ENCODE measurements around the gene ATP5ME.
"Not testable (repeated sequence)": the region's sequence is repeated elsewhere in the genome, so short reads cannot be mapped to it uniquely, and the experiment has no call there.

The ATP5ME gene

GRCh38 chr4:674172-675035, at the start of gene ATP5ME, which contains the start of gene MYL5:
TSS of gene ATP5ME (minus strand) at chr4:674276. CDS start at chr4:674247, 29 bp downstream.
TSS of gene MYL5 (plus strand) at chr4:674542. CDS start at chr4:678027, 3,485 bp downstream.
- in situ Hi-C loops (cut with HindIII; ENCODE audit: low sequenced_read_pairs), result loop anchor here (10.0 kb wide), 1 partner anchor 60 kb away; no protein-coding TSS in a partner anchor

GRCh38 chr4:722851-723360, 48.8 kb upstream of the ATP5ME start:
- in situ Hi-C loops (cut with HindIII; ENCODE audit: low sequenced_read_pairs), result no loop called here

- in situ Hi-C loops (cut with HindIII; ENCODE audit: low sequenced_read_pairs), result no loop called here
Measured at GRCh38 chr4:722169-722725, 48.2 kb upstream of the ATP5ME start.

GRCh38 chr4:721261-722168, 47.4 kb upstream of the ATP5ME start:
- in situ Hi-C loops (cut with HindIII; ENCODE audit: low sequenced_read_pairs), result no loop called here

- in situ Hi-C loops (cut with HindIII; ENCODE audit: low sequenced_read_pairs), result no loop called here
Measured at GRCh38 chr4:720111-720860, 46.2 kb upstream of the ATP5ME start.

- in situ Hi-C loops (cut with HindIII; ENCODE audit: low sequenced_read_pairs), result no loop called here
Measured at GRCh38 chr4:718460-718859, 44.4 kb upstream of the ATP5ME start.

GRCh38 chr4:717601-718320, 43.7 kb upstream of the ATP5ME start:
- in situ Hi-C loops (cut with HindIII; ENCODE audit: low sequenced_read_pairs), result no loop called here

- in situ Hi-C loops (cut with HindIII; ENCODE audit: low sequenced_read_pairs), result no loop called here
Measured at GRCh38 chr4:714087-714486, 40.0 kb upstream of the ATP5ME start.

- in situ Hi-C loops (cut with HindIII; ENCODE audit: low sequenced_read_pairs), result no loop called here
Measured at GRCh38 chr4:712916-713632, 39.0 kb upstream of the ATP5ME start.

GRCh38 chr4:712093-712492, 38.0 kb upstream of the ATP5ME start:
- in situ Hi-C loops (cut with HindIII; ENCODE audit: low sequenced_read_pairs), result no loop called here

- in situ Hi-C loops (cut with HindIII; ENCODE audit: low sequenced_read_pairs), result no loop called here
Measured at GRCh38 chr4:710916-711315, 36.8 kb upstream of the ATP5ME start.

GRCh38 chr4:710116-710515, 36.0 kb upstream of the ATP5ME start:
- in situ Hi-C loops (cut with HindIII; ENCODE audit: low sequenced_read_pairs), result no loop called here

- in situ Hi-C loops (cut with HindIII; ENCODE audit: low sequenced_read_pairs), result no loop called here
Measured at GRCh38 chr4:709348-709747, 35.3 kb upstream of the ATP5ME start.

GRCh38 chr4:708631-708933, 34.5 kb upstream of the ATP5ME start:
- in situ Hi-C loops (cut with HindIII; ENCODE audit: low sequenced_read_pairs), result no loop called here

- in situ Hi-C loops (cut with HindIII; ENCODE audit: low sequenced_read_pairs), result no loop called here
Measured at GRCh38 chr4:707929-708630, 34.0 kb upstream of the ATP5ME start.

- in situ Hi-C loops (cut with HindIII; ENCODE audit: low sequenced_read_pairs), result no loop called here
Measured at GRCh38 chr4:706834-707598, 32.9 kb upstream of the ATP5ME start.

GRCh38 chr4:706083-706633, 32.1 kb upstream of the ATP5ME start:
- in situ Hi-C loops (cut with HindIII; ENCODE audit: low sequenced_read_pairs), result not testable (repeated sequence)
